Measurements from ENCODE around the gene CNPY3.

CNPY3 gene

DNA sequence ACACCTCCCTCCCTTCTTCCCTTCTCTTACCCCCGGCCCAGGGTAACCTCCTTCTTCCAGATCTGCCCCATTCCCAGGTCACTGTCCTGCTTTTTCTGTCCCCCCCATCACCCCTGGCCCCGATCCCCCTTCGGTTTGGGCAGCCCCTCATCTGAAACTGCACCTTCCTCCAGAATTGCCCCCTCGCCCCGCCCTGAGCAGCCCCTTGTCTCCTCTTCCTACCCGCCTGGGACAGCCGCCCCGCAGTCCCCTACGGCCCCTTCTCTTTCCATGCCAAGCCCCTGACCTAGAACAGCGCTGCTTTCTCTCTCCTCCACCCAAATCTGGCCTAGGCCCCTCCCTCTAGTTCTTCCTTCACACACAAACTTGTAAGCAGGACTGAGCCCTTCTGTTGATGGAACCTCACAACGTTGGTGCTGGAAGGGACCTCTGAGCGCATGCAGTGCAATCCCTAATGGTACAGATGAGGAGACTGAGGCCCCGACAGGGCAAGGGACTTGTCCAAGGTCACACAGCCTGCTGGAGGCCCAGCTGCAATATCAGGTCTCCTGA lies 55.7 kb downstream of the CNPY3 start:
- DNase-seq = peak in 2 of 3 experiments; percentile 6 to 21

DNA sequence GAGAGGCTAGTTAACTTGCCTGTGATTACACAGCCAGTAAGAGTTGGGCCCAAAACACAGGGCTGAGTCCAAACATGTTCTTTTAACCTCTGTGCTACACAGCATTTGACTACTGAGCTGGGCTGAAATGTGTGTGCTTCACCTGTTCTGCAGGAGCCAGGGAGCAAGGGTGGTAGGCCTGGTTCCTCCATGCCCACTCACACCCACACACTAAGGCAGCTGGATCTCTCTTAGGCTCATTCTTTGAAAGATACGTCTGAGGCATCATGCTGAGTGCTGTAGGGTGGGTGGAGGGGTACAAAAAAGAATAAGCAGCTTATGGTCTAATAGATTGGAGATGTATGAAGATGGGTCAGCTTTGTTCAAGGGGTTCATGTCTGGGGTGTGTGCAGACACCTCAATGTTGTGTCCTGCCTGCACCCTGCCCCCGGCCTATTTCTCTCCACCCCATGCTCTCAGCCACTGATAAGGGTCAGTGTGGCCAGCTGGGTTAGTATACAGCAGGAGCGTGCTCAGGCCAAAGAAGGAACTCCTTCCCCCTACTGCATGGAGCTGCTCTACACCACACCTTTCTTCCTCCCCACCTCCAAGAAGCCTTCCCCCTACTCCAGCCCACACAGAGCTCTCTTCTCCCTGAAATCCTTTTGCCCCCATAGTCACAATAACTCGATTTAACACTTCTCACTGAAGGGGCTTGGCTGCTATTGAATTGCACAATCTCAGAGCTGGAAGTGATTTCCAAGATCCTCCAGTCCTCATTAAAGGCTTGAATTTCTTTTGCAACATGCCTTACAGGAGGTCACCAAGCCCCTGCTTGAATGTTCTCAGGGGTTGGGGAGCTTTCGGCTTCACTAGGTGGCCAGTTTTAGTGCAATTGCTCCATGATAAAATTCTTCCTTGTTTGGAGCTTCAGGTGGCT lies 58.5 kb downstream of the CNPY3 start:
- DNase-seq = no peak

DNA sequence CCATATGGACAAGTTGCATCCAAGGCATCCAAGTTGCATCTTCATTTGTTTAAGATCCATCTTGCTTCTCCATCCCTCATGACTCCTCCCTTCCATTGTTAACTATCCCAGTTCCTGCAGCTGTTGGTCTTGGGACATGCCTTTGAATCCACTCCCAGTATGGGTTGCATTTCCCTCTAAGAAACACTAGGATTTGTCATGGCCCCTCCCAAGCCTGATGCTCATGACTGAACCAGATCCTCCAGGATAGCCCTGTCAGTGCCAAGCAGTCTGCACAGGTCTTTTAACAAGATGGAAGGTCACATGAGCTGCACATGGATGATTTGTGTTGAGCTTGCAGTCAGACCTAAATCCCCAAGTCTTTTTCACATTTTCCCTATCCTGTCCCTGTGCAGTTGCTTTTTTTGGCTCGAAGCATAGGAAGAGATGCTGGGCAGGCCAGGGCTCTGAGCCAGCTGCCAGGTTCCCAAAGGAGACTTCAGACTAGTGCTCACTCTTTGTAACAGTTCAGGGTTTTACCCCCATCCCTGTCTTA lies 59.3 kb downstream of the CNPY3 start:
- DNase-seq = no peak

Measured in NCI-H1417 (cell line).